OCI-LY3 (cell line): ENCODE data around the gene FOXO1.

Experiments
- EZH2phosphoT487 ChIP-seq: fragments of 200-600 bp; shearing (Covaris generic); IDR thresholded peaks from 2 replicates; pipeline ENCODE4 v1.6.1; 2018; ENCODE audit warnings: antibody characterized with exemption, mixed run types, low read depth
- TF ChIP-seq, protein P1 (sequence below): fragments of 200-600, 300-600 bp; sonication (generic); IDR thresholded peaks from 2 replicates; pipeline ENCODE4 v1.5.1; 2014; ENCODE audit warnings: antibody characterized with exemption, low read length, low read depth

DNA sequence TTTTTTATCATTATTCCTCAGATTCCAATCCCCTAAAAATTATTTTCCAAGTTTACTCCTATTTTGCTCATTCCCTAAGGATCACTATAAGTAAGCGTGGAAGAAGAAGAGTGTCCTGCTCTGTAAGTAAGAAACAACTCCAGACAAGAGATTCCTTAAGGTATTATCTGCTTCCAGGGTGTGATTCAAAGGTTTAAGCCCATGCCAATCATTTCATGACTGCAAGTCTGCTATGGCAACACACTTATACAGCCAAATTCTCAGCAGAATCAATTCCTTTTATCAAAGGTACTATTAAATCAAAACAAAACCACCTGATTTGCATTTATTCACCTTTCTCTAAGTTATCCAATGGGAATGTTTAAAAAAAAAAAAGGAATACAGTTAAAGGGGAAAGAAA is 43.7 kb downstream of the FOXO1 start:
- TF ChIP-seq, protein P1, sequence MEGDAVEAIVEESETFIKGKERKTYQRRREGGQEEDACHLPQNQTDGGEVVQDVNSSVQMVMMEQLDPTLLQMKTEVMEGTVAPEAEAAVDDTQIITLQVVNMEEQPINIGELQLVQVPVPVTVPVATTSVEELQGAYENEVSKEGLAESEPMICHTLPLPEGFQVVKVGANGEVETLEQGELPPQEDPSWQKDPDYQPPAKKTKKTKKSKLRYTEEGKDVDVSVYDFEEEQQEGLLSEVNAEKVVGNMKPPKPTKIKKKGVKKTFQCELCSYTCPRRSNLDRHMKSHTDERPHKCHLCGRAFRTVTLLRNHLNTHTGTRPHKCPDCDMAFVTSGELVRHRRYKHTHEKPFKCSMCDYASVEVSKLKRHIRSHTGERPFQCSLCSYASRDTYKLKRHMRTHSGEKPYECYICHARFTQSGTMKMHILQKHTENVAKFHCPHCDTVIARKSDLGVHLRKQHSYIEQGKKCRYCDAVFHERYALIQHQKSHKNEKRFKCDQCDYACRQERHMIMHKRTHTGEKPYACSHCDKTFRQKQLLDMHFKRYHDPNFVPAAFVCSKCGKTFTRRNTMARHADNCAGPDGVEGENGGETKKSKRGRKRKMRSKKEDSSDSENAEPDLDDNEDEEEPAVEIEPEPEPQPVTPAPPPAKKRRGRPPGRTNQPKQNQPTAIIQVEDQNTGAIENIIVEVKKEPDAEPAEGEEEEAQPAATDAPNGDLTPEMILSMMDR: no peak
- no peak for TF ChIP-seq EZH2phosphoT487
